Measurements from ENCODE around the gene KLHDC4.
"Not testable (repeated sequence)": the region's sequence is repeated elsewhere in the genome, so short reads cannot be mapped to it uniquely, and the experiment has no call there.

Gene KLHDC4

DNA sequence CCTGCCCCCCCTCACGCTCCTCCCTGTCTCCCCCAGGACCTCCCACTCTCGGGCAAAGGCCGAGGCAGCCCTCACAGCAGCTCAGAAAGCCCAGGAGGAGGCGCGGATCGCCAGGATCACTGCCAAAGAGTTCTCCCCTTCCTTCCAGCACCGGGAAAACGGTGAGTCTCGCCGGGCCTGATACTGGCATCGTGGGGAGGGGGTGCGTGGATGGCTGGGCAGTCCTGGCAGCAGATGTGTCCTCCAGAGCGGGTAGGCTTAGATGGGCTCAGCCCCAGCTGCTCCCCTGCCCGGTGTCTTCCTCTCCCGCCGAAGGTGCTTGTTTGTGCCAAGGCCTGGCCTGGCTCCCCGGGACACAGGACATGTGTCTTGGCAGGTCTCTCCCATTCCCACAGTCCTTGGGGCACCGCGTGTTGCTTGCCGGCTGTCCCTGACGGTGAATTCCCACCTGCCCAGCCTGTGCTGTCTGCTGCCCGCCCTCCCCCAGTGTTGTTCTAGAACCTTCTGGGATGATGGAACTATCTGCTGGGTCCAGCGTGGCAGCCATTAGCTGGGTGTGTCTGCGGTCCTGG lies 81.6 kb downstream of the KLHDC4 start:
- Histone ChIP-seq H3K9me3 (ENCODE audit: control insufficient read depth, low read length) (no peaks in the 10 kb centered on the region), H3K27ac (ENCODE audit: low read depth, low read length, severe bottlenecking) (no peak overlapping the region), H3K36me3 (ENCODE audit: control insufficient read depth, insufficient read depth, low read length) (no peaks in the 10 kb centered on the region), H3K4me1 (ENCODE audit: control insufficient read depth, insufficient read depth, low read length, poor library complexity, severe bottlenecking) (no peaks in the 10 kb centered on the region), H3K4me3 (ENCODE audit: extremely low read depth, insufficient read depth, low read length, poor library complexity, severe bottlenecking) (no peak overlapping the region)
- 91 to 95% methylated on average over 17 to 24 of the region's 24 CpGs for WGBS, 2 experiments (ENCODE audit: insufficient coverage in 2 of 2)

DNA sequence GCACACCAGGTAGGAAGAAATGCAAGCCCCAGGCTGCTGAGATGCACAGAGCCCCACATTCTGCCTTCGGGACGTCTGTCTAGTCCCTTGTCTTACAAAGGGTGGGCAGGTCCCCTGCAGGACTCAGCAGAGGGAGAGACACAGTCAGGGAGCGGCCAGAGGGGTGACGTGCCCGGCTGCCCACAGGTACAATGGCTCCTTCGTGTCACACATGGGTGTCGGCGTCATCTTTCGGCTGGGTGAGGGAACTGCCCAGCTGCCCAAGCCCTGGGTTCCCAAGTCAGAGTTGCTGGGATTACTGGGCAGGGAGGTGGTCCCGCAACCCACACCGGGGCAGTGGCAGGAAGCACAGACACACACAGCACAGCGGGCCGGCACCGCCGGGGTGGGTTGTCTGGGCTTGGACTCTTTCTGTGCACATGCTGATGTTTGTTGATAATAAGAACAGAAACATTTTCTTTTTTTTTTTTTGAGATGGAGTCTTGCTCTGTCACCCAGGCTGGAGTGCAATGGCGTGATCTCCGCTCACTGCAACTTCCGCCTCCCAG lies 82.9 kb downstream of the KLHDC4 start:
- Histone ChIP-seq H3K27ac (ENCODE audit: low read depth, low read length, severe bottlenecking) (no peak overlapping the region), H3K4me3 (ENCODE audit: extremely low read depth, insufficient read depth, low read length, poor library complexity, severe bottlenecking) (no peak overlapping the region), H3K9me3 (ENCODE audit: control insufficient read depth, low read length) (no peaks in the 10 kb centered on the region), H3K36me3 (ENCODE audit: control insufficient read depth, insufficient read depth, low read length) (no peaks in the 10 kb centered on the region), H3K4me1 (ENCODE audit: control insufficient read depth, insufficient read depth, low read length, poor library complexity, severe bottlenecking) (no peaks in the 10 kb centered on the region)
- 95% methylated on average over 14 of the region's 18 CpGs for whole genome bisulfite sequencing, 2 experiments (ENCODE audit: insufficient coverage in 2 of 2)

DNA sequence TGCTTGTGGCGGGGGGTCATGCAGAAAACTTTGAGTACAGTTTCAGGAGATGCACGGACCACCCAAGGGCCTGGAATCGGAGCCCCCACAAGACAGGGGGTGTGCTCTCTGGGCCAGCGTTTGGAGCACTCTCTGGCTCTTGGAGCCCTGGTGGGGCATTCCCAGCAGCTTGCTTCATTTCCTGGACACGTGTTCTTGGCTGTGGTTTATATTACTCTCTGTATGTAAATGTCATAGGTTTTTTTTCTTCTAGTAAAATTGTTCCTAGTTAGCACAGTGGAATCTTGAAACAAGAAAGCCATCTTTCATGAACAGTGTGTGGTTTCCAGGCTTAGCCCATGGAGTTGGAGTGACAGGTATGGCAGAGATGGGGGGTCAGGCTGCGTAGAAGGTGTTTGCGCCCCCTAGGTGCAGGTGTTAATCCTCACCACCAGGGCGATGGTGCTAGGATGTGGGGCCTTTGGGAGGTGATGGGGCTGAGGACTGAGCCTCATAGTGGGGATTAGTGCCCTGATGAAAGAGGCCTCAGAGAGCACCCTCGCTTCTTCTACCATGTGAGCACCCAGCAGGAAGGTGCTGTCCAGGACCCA lies 83.7 kb downstream of the KLHDC4 start:
- Histone ChIP-seq H3K27ac (ENCODE audit: low read depth, low read length, severe bottlenecking) (no peak overlapping the region), H3K9me3 (ENCODE audit: control insufficient read depth, low read length) (no peaks in the 10 kb centered on the region), H3K36me3 (ENCODE audit: control insufficient read depth, insufficient read depth, low read length) (no peaks in the 10 kb centered on the region), H3K4me1 (ENCODE audit: control insufficient read depth, insufficient read depth, low read length, poor library complexity, severe bottlenecking) (no peaks in the 10 kb centered on the region), H3K4me3 (ENCODE audit: extremely low read depth, insufficient read depth, low read length, poor library complexity, severe bottlenecking) (no peak overlapping the region)
- WGBS, 2 experiments (ENCODE audit: insufficient coverage in 2 of 2): 72 to 81% methylated on average over 3 to 6 of the region's 9 CpGs

DNA sequence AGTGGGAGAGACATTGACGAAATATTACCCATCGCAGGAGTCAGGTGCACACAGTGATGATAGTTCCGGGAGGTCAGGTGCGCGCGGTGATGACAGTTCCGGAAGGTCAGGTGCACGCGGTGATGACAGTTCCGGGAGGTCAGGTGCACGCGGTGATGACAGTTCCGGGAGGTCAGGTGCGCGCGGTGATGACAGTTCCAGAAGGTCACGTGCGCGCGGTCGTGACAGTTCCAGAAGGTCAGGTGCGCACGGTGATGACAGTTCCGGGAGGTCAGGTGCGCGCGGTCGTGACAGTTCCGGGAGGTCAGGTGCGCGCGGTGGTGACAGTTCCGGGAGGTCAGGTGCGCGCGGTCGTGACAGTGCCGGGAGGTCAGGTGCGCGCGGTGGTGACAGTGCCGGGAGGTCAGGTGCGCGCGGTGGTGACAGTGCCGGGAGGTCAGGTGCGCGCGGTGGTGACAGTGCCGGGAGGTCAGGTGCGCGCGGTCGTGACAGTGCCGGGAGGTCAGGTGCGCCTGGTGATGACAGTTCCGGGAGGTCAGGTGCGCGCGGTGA lies 84.7 kb downstream of the KLHDC4 start:
- not testable (repeated sequence) for H3K27ac ChIP-seq (ENCODE audit: low read depth, low read length, severe bottlenecking); H3K36me3 ChIP-seq (ENCODE audit: control insufficient read depth, insufficient read depth, low read length)
- 95 to 97% methylated on average over 56 to 60 of the region's 60 CpGs for WGBS, 2 experiments (ENCODE audit: insufficient coverage in 2 of 2)

DNA sequence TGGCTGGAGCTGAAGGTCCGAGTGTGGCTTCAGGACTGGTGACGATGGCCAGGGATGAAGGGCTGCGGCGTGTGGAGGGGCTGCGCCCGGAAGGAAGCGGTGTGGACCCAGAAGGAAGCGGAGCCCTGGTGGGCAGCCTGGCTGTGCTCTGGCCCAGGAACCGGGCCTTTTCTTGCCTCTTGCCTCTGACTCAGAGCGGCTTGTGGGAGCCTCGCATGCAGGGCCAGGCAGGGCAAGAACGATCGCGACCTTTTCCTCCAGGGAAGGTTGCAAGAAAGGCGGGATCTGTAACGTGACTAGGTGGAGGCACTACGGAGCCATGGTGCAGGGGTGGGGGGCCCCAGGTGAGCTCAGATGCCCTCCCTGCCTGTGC lies 85.5 kb downstream of the KLHDC4 start:
- no peaks in the 10 kb centered on the region for H3K36me3 ChIP-seq (ENCODE audit: control insufficient read depth, insufficient read depth, low read length)
- H3K27ac ChIP-seq (ENCODE audit: low read depth, low read length, severe bottlenecking): no peak overlapping the region
- H3K9me3 ChIP-seq (ENCODE audit: control insufficient read depth, low read length): no peaks in the 10 kb centered on the region
- 88 to 92% methylated on average over 11 to 17 of the region's 17 CpGs for WGBS, 2 experiments (ENCODE audit: insufficient coverage in 2 of 2)
- H3K4me1 ChIP-seq (ENCODE audit: control insufficient read depth, insufficient read depth, low read length, poor library complexity, severe bottlenecking): peaks cover 3% of the 10 kb centered on the region
- no peak overlapping the region for H3K4me3 ChIP-seq (ENCODE audit: extremely low read depth, insufficient read depth, low read length, poor library complexity, severe bottlenecking)

More for the DNA sequence above, 84.7 kb downstream of the KLHDC4 start:
- not testable (repeated sequence) for H3K4me3 ChIP-seq (ENCODE audit: extremely low read depth, insufficient read depth, low read length, poor library complexity, severe bottlenecking); H3K4me1 ChIP-seq (ENCODE audit: control insufficient read depth, insufficient read depth, low read length, poor library complexity, severe bottlenecking); H3K9me3 ChIP-seq (ENCODE audit: control insufficient read depth, low read length)

DNA sequence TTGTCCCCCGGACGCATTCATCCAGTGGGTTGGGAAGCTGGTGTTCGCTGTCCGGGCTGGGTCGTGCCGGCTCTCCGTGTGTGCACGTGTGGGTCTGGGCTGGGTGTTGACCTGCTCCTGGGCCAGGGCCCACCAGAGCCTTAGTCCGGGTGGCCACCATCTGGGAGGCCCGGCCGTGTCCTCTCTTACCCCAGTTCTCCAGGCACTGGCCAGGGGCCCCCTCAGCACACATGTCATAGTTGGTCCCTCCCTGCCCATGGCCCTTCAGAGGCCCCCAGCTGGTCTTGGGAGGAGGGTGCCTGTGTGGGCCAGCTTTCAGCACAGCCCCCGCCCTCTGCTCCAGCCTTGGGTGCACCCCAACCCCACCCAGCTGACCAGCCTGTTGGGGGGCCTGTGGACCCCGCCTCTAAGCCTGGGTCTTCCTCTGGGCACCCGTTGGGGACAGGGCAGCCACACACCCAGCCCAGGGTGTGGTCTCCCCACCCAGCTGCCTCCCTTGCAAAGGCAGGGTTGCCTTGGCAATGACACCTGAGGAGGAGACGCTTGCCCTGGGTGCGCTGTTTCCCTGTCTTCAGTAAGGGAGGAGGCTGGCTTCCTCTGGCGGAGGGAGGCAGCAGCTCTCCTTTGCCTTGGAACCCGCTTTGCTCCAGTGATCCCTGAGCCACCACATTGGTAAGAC lies 86.1 kb downstream of the KLHDC4 start:
- WGBS, 2 experiments (ENCODE audit: insufficient coverage in 2 of 2): 93 to 94% methylated on average over 15 of the region's 18 CpGs
- Histone ChIP-seq H3K9me3 (ENCODE audit: control insufficient read depth, low read length) (no peaks in the 10 kb centered on the region), H3K27ac (ENCODE audit: low read depth, low read length, severe bottlenecking) (no peak overlapping the region), H3K36me3 (ENCODE audit: control insufficient read depth, insufficient read depth, low read length) (no peaks in the 10 kb centered on the region), H3K4me3 (ENCODE audit: extremely low read depth, insufficient read depth, low read length, poor library complexity, severe bottlenecking) (no peak overlapping the region), H3K4me1 (ENCODE audit: control insufficient read depth, insufficient read depth, low read length, poor library complexity, severe bottlenecking) (peaks cover 4% of the 10 kb centered on the region)

DNA sequence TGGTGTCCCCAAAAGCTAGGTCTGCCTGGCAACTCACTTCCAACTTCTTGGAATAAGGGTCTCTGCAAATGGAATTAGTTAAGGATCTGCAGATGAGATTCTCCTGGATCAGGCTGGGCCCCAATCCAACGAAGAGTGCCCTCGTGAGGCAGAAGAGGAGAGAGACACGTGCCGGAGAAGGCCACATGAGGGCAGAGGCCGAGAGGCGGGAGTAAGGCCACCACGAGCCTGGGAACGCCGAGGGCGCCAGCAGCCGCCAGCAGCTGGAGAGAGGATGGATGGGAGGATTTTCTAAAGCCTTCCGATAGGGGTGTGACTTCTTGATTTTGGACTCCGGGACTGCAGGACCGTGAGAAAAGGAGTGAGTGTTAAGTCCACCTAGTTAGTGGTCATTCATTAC lies 87.2 kb downstream of the KLHDC4 start:
- 71 to 83% methylated on average over 7 to 14 of the region's 14 CpGs for WGBS, 2 experiments (ENCODE audit: insufficient coverage in 2 of 2)
- no peak overlapping the region for H3K27ac ChIP-seq (ENCODE audit: low read depth, low read length, severe bottlenecking)
- no peak overlapping the region for H3K4me3 ChIP-seq (ENCODE audit: extremely low read depth, insufficient read depth, low read length, poor library complexity, severe bottlenecking)
- H3K36me3 ChIP-seq (ENCODE audit: control insufficient read depth, insufficient read depth, low read length): no peaks in the 10 kb centered on the region
- no peaks in the 10 kb centered on the region for H3K9me3 ChIP-seq (ENCODE audit: control insufficient read depth, low read length)
- H3K4me1 ChIP-seq (ENCODE audit: control insufficient read depth, insufficient read depth, low read length, poor library complexity, severe bottlenecking): peaks cover 4% of the 10 kb centered on the region

DNA sequence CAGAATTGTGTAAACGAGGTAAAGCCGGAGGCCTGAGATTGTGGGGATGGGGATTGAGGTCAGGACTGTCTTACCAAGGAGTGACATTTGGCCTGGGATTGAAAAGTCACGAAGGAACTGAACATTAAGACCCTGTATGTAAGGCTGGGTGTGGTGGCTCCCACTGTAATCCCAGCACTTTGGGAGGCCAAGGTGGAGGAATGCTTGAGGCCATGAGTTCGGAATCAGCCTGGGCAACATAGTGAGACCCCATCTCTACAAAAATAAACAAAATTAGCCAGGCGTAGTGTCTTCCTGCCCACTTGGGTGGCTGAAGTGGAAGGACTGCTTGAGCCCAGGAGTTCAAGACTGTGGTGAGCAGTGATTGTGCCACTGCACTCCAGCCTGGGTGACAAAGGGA lies 88.0 kb downstream of the KLHDC4 start:
- H3K36me3 ChIP-seq (ENCODE audit: control insufficient read depth, insufficient read depth, low read length): no peaks in the 10 kb centered on the region
- H3K4me3 ChIP-seq (ENCODE audit: extremely low read depth, insufficient read depth, low read length, poor library complexity, severe bottlenecking): no peak overlapping the region
- no peaks in the 10 kb centered on the region for H3K9me3 ChIP-seq (ENCODE audit: control insufficient read depth, low read length)
- no peak overlapping the region for H3K27ac ChIP-seq (ENCODE audit: low read depth, low read length, severe bottlenecking)
- WGBS, 2 experiments (ENCODE audit: insufficient coverage in 2 of 2): 90 to 100% methylated on average over 3 of the region's 5 CpGs
- H3K4me1 ChIP-seq (ENCODE audit: control insufficient read depth, insufficient read depth, low read length, poor library complexity, severe bottlenecking): peaks cover 4% of the 10 kb centered on the region

DNA sequence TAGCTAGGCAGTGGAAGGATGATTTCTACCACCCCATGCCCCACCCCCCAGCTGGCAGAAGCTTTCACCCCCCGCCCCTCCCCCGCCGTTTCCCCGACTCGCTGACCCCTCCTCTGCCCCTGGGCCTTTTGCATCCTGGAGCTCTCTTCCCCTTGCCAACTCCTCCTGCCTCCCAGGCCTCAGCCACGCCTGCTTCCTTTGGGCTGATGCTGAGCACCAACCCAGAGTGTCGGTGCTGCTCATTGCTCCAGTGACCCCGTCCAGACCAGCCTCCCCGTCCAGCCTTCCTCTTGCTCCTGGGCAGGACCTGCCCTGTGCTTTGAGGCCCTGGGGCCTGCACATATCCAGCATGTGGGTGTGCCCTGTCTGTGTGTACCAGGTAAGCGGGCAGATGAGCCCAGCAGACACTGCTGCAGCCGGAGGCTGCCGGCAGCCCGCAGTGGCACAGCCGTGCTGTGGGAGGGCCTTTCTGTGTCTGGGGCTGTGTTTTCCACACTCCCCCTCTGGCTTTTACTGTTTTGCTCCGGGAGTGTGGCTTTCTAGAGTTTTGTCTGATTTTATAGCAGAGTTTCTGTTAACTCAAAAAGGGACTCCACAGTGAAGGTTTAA lies 90.6 kb downstream of the KLHDC4 start:
- no peak overlapping the region for H3K27ac ChIP-seq (ENCODE audit: low read depth, low read length, severe bottlenecking)
- no peaks in the 10 kb centered on the region for H3K9me3 ChIP-seq (ENCODE audit: control insufficient read depth, low read length)
- WGBS, 2 experiments (ENCODE audit: insufficient coverage in 2 of 2): 44 to 74% methylated on average over 4 to 9 of the region's 15 CpGs
- no peak overlapping the region for H3K4me3 ChIP-seq (ENCODE audit: extremely low read depth, insufficient read depth, low read length, poor library complexity, severe bottlenecking)
- H3K4me1 ChIP-seq (ENCODE audit: control insufficient read depth, insufficient read depth, low read length, poor library complexity, severe bottlenecking): peaks cover 4% of the 10 kb centered on the region
- no peaks in the 10 kb centered on the region for H3K36me3 ChIP-seq (ENCODE audit: control insufficient read depth, insufficient read depth, low read length)

DNA sequence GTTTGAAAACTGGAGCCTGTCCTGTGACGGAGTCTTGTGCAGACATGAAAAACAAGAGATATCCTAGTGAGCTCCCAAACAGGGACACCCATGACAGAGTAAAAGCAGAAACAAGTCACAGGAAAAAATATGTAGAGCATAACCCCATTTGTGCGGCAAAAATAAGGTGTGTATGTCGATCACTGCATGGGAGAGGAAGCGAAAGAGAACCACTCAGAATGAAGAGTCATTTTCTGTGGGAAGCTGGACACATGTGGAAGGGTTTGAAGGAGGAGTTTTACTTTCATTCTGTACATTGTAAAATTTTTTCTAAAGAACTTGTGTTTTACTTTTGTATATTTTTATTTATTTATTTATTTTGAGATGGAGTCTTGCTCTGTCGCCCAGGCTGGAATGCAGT lies 91.4 kb downstream of the KLHDC4 start:
- H3K36me3 ChIP-seq (ENCODE audit: control insufficient read depth, insufficient read depth, low read length): no peaks in the 10 kb centered on the region
- H3K9me3 ChIP-seq (ENCODE audit: control insufficient read depth, low read length): no peaks in the 10 kb centered on the region
- 93 to 100% methylated on average over 3 of the region's 5 CpGs for whole genome bisulfite sequencing, 2 experiments (ENCODE audit: insufficient coverage in 2 of 2)
- no peak overlapping the region for H3K27ac ChIP-seq (ENCODE audit: low read depth, low read length, severe bottlenecking)
- H3K4me3 ChIP-seq (ENCODE audit: extremely low read depth, insufficient read depth, low read length, poor library complexity, severe bottlenecking): no peak overlapping the region
- peaks cover 4% of the 10 kb centered on the region for H3K4me1 ChIP-seq (ENCODE audit: control insufficient read depth, insufficient read depth, low read length, poor library complexity, severe bottlenecking)
